ENCODE measurements around the gene ERGIC1. TPM values are rescaled to one million over a fixed set of nuclear protein-coding genes. Genes with fewer than 3 reads are reported as not detected.

Gene ERGIC1
- total RNA-seq, 1 donor from 2014 or later = 46.4 TPM

DNA sequence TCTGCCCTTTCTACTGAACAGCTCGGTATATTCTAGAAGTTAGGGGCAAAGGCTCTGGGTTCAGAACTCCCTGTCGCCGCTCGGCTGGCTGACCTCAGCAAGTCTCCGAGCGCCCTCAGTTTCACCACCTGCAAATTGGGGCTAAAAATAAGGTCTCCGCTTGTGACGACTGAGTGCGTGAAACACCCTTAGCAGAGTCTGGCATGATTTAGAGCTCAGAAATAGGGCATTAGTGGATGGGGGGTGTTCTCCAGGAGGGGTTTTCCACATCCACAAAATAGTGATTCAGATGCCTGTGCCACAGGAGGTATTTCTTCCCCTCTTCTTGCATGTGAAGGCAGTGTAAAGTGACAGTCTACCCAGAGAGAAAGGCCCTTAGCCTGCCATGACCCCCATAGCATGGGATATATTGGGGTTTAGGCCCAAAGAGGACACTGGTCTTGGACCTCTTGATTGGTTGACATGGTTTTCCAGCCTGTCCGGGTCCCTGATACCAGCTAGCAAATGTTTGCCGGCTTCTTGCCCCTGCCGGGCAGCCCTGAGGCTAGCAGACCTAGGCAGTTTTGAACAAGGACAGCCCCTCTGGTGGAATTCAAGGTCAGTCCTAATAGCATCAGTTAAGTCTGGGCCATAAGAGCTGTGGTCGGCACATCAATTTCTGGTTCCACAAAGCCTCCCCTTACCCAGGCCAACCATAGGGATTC, 1.4 kb downstream of the ERGIC1 start:
- no peaks in the 10 kb centered on the region for H3K27me3 ChIP-seq (ENCODE audit: control insufficient read depth in 3 of 3, insufficient read depth in 3 of 3, low read length in 3 of 3)
- H3K9me3 ChIP-seq (ENCODE audit: control insufficient read depth in 3 of 3, low read length in 3 of 3) = no peaks in the 10 kb centered on the region
- peak overlapping the region; percentile 85 to 88 (median 87) for H3K4me3 ChIP-seq (ENCODE audit: low read length in 3 of 3)
- H3K36me3 ChIP-seq (ENCODE audit: control insufficient read depth in 3 of 3, insufficient read depth in 3 of 3, low read length in 3 of 3) = peaks cover 0 to 5% (median 3%) of the 10 kb centered on the region in 3 donors
- peak overlapping the region; percentile 74 to 91 (median 85) for H3K9ac ChIP-seq (ENCODE audit: low read depth in 1 of 3, low read length in 3 of 3)
- peaks cover 48 to 57% (median 53%) of the 10 kb centered on the region in 3 donors for H3K4me1 ChIP-seq (ENCODE audit: control insufficient read depth in 3 of 3, insufficient read depth in 3 of 3, low read length in 3 of 3)
- H3K27ac ChIP-seq (ENCODE audit: low read depth, low read length) = peak overlapping the region; percentile 90

GRCh38 chr5:172835994-172836356, 1.9 kb downstream of the ERGIC1 start:
- Histone ChIP-seq H3K4me3 (ENCODE audit: low read length in 3 of 3) (no peak overlapping the region), H3K9me3 (ENCODE audit: control insufficient read depth in 3 of 3, low read length in 3 of 3) (no peaks in the 10 kb centered on the region), H3K9ac (ENCODE audit: low read depth in 1 of 3, low read length in 3 of 3) (peak overlapping the region; percentile 21 to 85 (median 74)), H3K36me3 (ENCODE audit: control insufficient read depth in 3 of 3, insufficient read depth in 3 of 3, low read length in 3 of 3) (peaks cover 0 to 5% (median 3%) of the 10 kb centered on the region in 3 donors), H3K27me3 (ENCODE audit: control insufficient read depth in 3 of 3, insufficient read depth in 3 of 3, low read length in 3 of 3) (no peaks in the 10 kb centered on the region), H3K4me1 (ENCODE audit: control insufficient read depth in 3 of 3, insufficient read depth in 3 of 3, low read length in 3 of 3) (peaks cover 54 to 63% (median 58%) of the 10 kb centered on the region in 3 donors), H3K27ac (ENCODE audit: low read depth, low read length) (peak overlapping the region; percentile 90)

- H3K4me3 ChIP-seq (ENCODE audit: low read length in 3 of 3) = no peak overlapping the region
- no peaks in the 10 kb centered on the region for H3K27me3 ChIP-seq (ENCODE audit: control insufficient read depth in 3 of 3, insufficient read depth in 3 of 3, low read length in 3 of 3)
- H3K9ac ChIP-seq (ENCODE audit: low read depth in 1 of 3, low read length in 3 of 3) = peak overlapping the region; percentile 7 to 41 (median 20)
- H3K36me3 ChIP-seq (ENCODE audit: control insufficient read depth in 3 of 3, insufficient read depth in 3 of 3, low read length in 3 of 3) = peaks cover 0 to 5% (median 3%) of the 10 kb centered on the region in 3 donors
- H3K4me1 ChIP-seq (ENCODE audit: control insufficient read depth in 3 of 3, insufficient read depth in 3 of 3, low read length in 3 of 3) = peaks cover 60 to 70% (median 65%) of the 10 kb centered on the region in 3 donors
- H3K9me3 ChIP-seq (ENCODE audit: control insufficient read depth in 3 of 3, low read length in 3 of 3) = no peaks in the 10 kb centered on the region
- H3K27ac ChIP-seq (ENCODE audit: low read depth, low read length) = peak overlapping the region; percentile 39
Observed at GRCh38 chr5:172837640-172838039, 3.6 kb downstream of the ERGIC1 start.

- H3K9ac ChIP-seq (ENCODE audit: low read depth in 1 of 3, low read length in 3 of 3) = peak overlapping the region in 1 of 3 donors; percentile 41
- no peaks in the 10 kb centered on the region for H3K27me3 ChIP-seq (ENCODE audit: control insufficient read depth in 3 of 3, insufficient read depth in 3 of 3, low read length in 3 of 3)
- peaks cover 0 to 5% (median 3%) of the 10 kb centered on the region in 3 donors for H3K36me3 ChIP-seq (ENCODE audit: control insufficient read depth in 3 of 3, insufficient read depth in 3 of 3, low read length in 3 of 3)
- H3K27ac ChIP-seq (ENCODE audit: low read depth, low read length) = no peak overlapping the region
- H3K4me1 ChIP-seq (ENCODE audit: control insufficient read depth in 3 of 3, insufficient read depth in 3 of 3, low read length in 3 of 3) = peaks cover 55 to 64% (median 60%) of the 10 kb centered on the region in 3 donors
- no peak overlapping the region for H3K4me3 ChIP-seq (ENCODE audit: low read length in 3 of 3)
- H3K9me3 ChIP-seq (ENCODE audit: control insufficient read depth in 3 of 3, low read length in 3 of 3) = no peaks in the 10 kb centered on the region
Observed at GRCh38 chr5:172838151-172838875, 4.3 kb downstream of the ERGIC1 start.

DNA sequence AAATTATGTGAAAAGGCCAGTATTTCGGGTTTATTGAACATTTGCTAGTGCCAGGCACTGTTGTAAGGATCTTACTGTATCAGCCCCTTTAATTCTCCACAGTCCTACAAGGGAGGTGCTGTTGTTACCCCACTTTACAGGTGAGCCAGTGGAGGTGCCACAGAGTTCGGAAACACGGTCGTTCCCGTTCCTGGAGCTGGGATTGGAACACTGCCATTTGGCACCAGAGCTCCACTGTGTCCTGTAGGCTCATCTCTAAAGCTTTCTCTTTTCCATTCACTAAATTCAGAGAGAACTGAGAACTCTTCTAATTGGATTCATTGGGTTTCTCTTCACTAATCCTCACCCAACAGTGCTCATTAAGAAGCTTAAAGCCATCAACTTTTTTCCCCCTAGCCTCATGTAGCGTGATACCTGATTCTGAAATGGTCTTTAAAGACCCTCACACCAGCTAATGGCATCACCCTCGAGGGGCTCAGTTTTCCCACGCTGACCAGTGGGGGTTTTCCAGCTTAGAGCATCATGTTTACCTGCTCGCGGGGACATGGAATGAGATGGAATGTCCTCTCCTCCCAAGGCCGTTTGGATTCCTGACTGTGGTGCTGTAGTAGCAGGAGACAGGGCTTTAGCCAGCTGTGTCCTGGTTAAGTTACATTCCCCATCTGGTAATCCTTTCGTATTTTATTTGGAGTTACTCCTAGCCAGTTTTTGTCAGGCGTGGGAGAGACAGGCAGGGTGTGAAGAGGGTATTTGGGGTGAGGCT, 5.8 kb downstream of the ERGIC1 start:
- Histone ChIP-seq H3K9me3 (ENCODE audit: control insufficient read depth in 3 of 3, low read length in 3 of 3) (no peaks in the 10 kb centered on the region), H3K9ac (ENCODE audit: low read depth in 1 of 3, low read length in 3 of 3) (peak overlapping the region; percentile 12 to 79 (median 46)), H3K27ac (ENCODE audit: low read depth, low read length) (peak overlapping the region; percentile 74), H3K27me3 (ENCODE audit: control insufficient read depth in 3 of 3, insufficient read depth in 3 of 3, low read length in 3 of 3) (no peaks in the 10 kb centered on the region), H3K4me3 (ENCODE audit: low read length in 3 of 3) (peak overlapping the region in 2 of 3 donors; percentile 10 to 23), H3K36me3 (ENCODE audit: control insufficient read depth in 3 of 3, insufficient read depth in 3 of 3, low read length in 3 of 3) (peaks cover 0 to 10% (median 3%) of the 10 kb centered on the region in 3 donors), H3K4me1 (ENCODE audit: control insufficient read depth in 3 of 3, insufficient read depth in 3 of 3, low read length in 3 of 3) (peaks cover 57 to 62% (median 61%) of the 10 kb centered on the region in 3 donors)

GRCh38 chr5:172840432-172841154, 6.5 kb downstream of the ERGIC1 start:
- peak overlapping the region; percentile 12 to 79 (median 46) for H3K9ac ChIP-seq (ENCODE audit: low read depth in 1 of 3, low read length in 3 of 3)
- no peaks in the 10 kb centered on the region for H3K27me3 ChIP-seq (ENCODE audit: control insufficient read depth in 3 of 3, insufficient read depth in 3 of 3, low read length in 3 of 3)
- peak overlapping the region in 2 of 3 donors; percentile 10 to 31 for H3K4me3 ChIP-seq (ENCODE audit: low read length in 3 of 3)
- H3K9me3 ChIP-seq (ENCODE audit: control insufficient read depth in 3 of 3, low read length in 3 of 3) = no peaks in the 10 kb centered on the region
- H3K27ac ChIP-seq (ENCODE audit: low read depth, low read length) = peak overlapping the region; percentile 74
- H3K36me3 ChIP-seq (ENCODE audit: control insufficient read depth in 3 of 3, insufficient read depth in 3 of 3, low read length in 3 of 3) = peaks cover 0 to 10% (median 3%) of the 10 kb centered on the region in 3 donors
- peaks cover 50 to 62% (median 61%) of the 10 kb centered on the region in 3 donors for H3K4me1 ChIP-seq (ENCODE audit: control insufficient read depth in 3 of 3, insufficient read depth in 3 of 3, low read length in 3 of 3)

DNA sequence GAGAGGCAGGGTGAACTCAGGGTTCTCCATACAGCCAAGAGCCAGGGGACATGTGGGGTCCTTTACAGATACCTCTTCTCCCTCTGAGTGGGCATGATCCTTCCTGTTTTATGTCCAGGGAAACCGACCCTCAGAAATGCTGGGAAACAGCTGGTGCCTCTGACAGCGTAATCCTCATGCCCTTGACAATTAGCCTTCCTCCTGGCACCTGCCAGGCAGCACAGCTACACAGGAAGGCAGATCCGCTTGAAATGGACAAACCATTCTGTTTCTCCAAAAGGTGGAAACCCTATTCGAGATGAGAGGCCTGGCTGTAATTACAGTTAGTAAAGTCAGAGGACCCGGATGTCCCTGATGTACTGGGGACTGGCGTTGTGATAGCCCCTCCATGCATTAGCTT, 7.2 kb downstream of the ERGIC1 start:
- Histone ChIP-seq H3K27me3 (ENCODE audit: control insufficient read depth in 3 of 3, insufficient read depth in 3 of 3, low read length in 3 of 3) (no peaks in the 10 kb centered on the region), H3K9me3 (ENCODE audit: control insufficient read depth in 3 of 3, low read length in 3 of 3) (no peaks in the 10 kb centered on the region), H3K27ac (ENCODE audit: low read depth, low read length) (peak overlapping the region; percentile 74), H3K4me3 (ENCODE audit: low read length in 3 of 3) (peak overlapping the region in 1 of 3 donors; percentile 31), H3K9ac (ENCODE audit: low read depth in 1 of 3, low read length in 3 of 3) (peak overlapping the region; percentile 40 to 79 (median 46)), H3K4me1 (ENCODE audit: control insufficient read depth in 3 of 3, insufficient read depth in 3 of 3, low read length in 3 of 3) (peaks cover 43 to 63% (median 58%) of the 10 kb centered on the region in 3 donors), H3K36me3 (ENCODE audit: control insufficient read depth in 3 of 3, insufficient read depth in 3 of 3, low read length in 3 of 3) (peaks cover 0 to 10% (median 3%) of the 10 kb centered on the region in 3 donors)

DNA sequence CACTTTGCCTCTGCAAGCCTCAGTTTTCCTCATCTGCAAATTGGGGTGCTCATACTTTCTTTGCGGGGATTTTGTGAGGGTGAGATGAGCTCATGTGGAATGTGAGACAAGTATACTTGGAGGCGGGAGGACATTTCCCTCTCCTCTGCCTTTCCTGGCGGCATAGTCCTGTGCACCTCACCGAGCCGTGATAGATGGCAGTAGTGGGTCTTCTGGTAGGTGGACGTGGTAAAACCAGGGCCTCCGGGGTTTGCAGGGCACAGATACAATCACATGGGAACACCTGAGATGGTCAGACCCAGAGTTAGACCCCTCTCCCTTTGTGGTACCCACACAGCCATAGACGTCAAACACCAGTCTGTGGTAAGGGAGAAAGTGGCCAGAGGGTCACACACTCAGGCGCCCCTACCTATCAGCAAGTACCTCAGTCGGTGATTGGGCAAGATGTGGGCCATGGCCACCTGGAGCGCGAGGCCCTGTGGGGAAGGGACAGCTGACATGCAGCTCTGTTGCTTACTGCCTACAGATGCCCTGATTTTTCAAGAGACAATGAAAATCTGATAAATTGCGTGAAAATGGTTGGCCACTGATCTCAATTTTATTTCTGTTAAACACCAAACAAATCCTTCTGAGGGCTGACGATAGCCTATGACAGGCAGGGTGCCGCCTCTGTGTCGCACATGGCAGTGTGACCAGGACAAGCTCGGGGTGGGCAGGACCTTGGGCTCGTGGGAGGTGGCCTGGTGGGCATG, 9.9 kb downstream of the ERGIC1 start:
- H3K27ac ChIP-seq (ENCODE audit: low read depth, low read length) = no peak overlapping the region

DNA sequence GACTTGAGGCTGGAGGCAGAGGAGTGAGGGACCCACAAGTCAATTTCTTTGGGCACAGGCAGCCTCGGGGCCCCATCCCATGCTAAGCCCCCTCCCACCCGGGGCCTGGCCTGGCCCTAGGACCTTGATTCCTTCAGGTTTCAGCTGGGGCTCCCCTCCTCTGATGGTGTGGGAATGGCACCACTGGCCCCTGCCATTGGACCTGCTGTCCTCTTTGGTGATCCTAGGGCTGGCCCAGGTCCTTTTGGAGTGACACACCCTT, 10.5 kb downstream of the ERGIC1 start:
- Histone ChIP-seq H3K9ac (ENCODE audit: low read depth in 1 of 3, low read length in 3 of 3) (no peak overlapping the region), H3K27me3 (ENCODE audit: control insufficient read depth in 3 of 3, insufficient read depth in 3 of 3, low read length in 3 of 3) (no peaks in the 10 kb centered on the region), H3K9me3 (ENCODE audit: control insufficient read depth in 3 of 3, low read length in 3 of 3) (no peaks in the 10 kb centered on the region), H3K4me3 (ENCODE audit: low read length in 3 of 3) (no peak overlapping the region), H3K36me3 (ENCODE audit: control insufficient read depth in 3 of 3, insufficient read depth in 3 of 3, low read length in 3 of 3) (peaks cover 0 to 5% (median 0%) of the 10 kb centered on the region in 3 donors), H3K4me1 (ENCODE audit: control insufficient read depth in 3 of 3, insufficient read depth in 3 of 3, low read length in 3 of 3) (peaks cover 38 to 58% (median 55%) of the 10 kb centered on the region in 3 donors), H3K27ac (ENCODE audit: low read depth, low read length) (no peak overlapping the region)

More for the DNA sequence above, 9.9 kb downstream of the ERGIC1 start:
- Histone ChIP-seq H3K4me1 (ENCODE audit: control insufficient read depth in 3 of 3, insufficient read depth in 3 of 3, low read length in 3 of 3) (peaks cover 39 to 56% (median 55%) of the 10 kb centered on the region in 3 donors), H3K4me3 (ENCODE audit: low read length in 3 of 3) (no peak overlapping the region), H3K9ac (ENCODE audit: low read depth in 1 of 3, low read length in 3 of 3) (no peak overlapping the region), H3K9me3 (ENCODE audit: control insufficient read depth in 3 of 3, low read length in 3 of 3) (no peaks in the 10 kb centered on the region), H3K27me3 (ENCODE audit: control insufficient read depth in 3 of 3, insufficient read depth in 3 of 3, low read length in 3 of 3) (no peaks in the 10 kb centered on the region), H3K36me3 (ENCODE audit: control insufficient read depth in 3 of 3, insufficient read depth in 3 of 3, low read length in 3 of 3) (peaks cover 0 to 5% (median 0%) of the 10 kb centered on the region in 3 donors)

Data from skeletal muscle tissue (tissue), 4 donors.